ENCODE results near the gene NUTM1.
"Not testable (repeated sequence)": the region's sequence is repeated elsewhere in the genome, so short reads cannot be mapped to it uniquely, and the experiment has no call there.

The NUTM1 gene

DNA sequence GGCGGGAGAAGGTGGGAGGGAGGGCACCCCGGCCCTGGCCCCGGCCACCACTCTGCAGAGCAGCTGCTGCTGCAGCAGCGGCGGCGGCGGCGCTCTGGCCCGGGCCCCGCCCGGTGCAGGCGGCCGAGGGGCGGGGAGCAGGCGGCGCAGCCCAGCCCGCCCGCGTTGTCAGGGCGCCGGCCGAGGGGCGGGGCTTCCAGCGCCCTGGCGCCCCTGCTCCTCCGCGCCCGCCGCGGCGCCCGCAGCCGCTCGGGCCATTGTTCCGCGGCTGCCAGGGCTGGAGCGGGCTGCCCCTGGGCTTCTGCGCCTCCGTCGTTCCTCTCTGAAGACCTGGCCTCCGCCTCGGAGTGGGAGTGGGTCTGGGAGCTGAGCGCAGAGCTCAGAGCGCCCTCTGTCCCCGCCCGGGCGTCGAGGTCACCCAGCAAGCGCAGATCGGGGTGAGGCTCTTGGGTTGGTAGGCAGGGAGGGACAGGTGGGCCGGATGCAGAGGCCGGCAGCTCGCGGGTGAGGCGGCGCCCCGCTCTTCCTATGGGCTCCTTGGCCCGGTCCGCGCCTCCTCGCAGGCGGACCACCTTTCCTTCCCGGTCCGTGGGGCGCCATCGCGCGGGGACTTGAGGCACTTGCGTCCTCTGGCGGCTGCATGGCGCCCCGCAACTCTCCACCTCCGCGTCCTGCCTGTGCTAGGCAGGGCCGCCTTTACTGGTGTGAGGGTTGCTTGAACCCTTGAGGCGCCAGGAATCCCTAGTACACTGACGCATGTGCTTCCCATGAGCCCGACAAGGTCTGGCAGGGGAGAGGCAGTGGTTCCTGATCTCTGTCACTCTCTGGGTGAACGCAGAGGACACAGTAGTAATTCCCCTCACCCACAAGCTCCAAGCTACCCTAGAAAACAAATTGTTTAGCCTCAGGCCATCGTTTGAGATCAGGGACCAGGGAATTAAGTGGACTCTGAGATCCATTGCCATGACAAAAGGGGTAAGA lies 24.3 kb downstream of the NUTM1 start, which contains the start of gene LPCAT4:
Gene LPCAT4 (minus strand): TSS at position 96 of the 981 bp plus-strand sequence. CDS start 96 bp downstream, outside the sequence.
- Histone ChIP-seq H3K4me3 (ENCODE audit: low read length) (peak within 1 kb of the TSS; percentile 63), H3K9ac (ENCODE audit: low read length) (peak within 1 kb of the TSS; percentile 87), H3K27me3 (ENCODE audit: control insufficient read depth, insufficient read depth, low read length) (no peaks in the 10 kb centered on the region), H3K4me1 (ENCODE audit: control insufficient read depth, low read depth, low read length) (peaks cover 7% of the 10 kb centered on the region), H3K27ac (ENCODE audit: low read length) (peak within 1 kb of the TSS; percentile 74), H3K36me3 (ENCODE audit: control insufficient read depth, low read depth, low read length) (peaks cover 10% of the 10 kb centered on the region), H3K9me3 (ENCODE audit: control insufficient read depth, low read depth, low read length) (no peaks in the 10 kb centered on the region)

DNA sequence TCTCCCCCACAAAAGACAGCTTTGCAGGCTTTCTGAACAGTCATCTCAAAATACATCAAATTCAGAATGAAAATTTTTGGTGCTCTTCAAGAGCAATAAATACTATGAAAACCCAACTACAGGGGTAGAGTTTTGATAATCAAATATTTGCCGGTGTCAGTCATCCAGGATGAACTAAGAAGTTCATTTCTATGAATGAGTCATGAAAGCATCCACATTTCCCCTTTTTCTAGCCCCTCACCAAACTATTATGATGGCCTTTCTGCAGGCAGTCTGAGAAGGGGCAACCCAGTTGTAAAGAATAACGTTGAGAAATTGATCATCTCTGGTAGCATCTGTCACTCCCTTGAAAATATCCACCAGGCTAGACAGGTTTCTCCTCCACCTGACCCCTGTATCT lies 27.0 kb downstream of the NUTM1 start:
- H3K9me3 ChIP-seq (ENCODE audit: control insufficient read depth, low read depth, low read length) = no peaks in the 10 kb centered on the region
- no peaks in the 10 kb centered on the region for H3K27me3 ChIP-seq (ENCODE audit: control insufficient read depth, insufficient read depth, low read length)
- no peaks in the 10 kb centered on the region for H3K36me3 ChIP-seq (ENCODE audit: control insufficient read depth, low read depth, low read length)
- no peak overlapping the region for H3K4me3 ChIP-seq (ENCODE audit: low read length)
- no peak overlapping the region for H3K27ac ChIP-seq (ENCODE audit: low read length)
- peaks cover 10% of the 10 kb centered on the region for H3K4me1 ChIP-seq (ENCODE audit: control insufficient read depth, low read depth, low read length)
- H3K9ac ChIP-seq (ENCODE audit: low read length) = no peak overlapping the region

DNA sequence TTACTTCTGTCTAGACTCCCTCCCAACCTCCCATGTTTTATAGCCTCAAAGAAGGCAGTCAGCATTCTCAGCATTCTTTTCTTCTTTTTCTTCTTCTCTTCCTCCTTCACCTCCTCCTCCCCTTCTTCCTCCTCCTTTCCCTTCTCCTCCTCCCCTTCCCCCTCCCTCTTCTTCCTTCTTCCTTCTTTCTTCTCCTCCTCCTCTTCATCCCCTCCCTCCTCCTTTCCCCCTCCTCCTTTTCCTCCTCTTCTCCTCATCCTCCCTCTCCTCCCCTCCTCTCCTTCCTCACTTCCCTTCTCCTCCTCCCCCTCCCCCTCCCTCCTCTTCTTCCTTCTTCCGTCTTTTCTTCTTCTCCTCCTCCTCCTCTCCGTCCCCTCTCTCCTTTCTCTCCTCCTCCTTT lies 27.5 kb downstream of the NUTM1 start:
- Histone ChIP-seq H3K9ac (ENCODE audit: low read length) (no peak overlapping the region), H3K27me3 (ENCODE audit: control insufficient read depth, insufficient read depth, low read length) (no peaks in the 10 kb centered on the region), H3K9me3 (ENCODE audit: control insufficient read depth, low read depth, low read length) (no peaks in the 10 kb centered on the region), H3K27ac (ENCODE audit: low read length) (no peak overlapping the region), H3K36me3 (ENCODE audit: control insufficient read depth, low read depth, low read length) (no peaks in the 10 kb centered on the region), H3K4me1 (ENCODE audit: control insufficient read depth, low read depth, low read length) (peaks cover 8% of the 10 kb centered on the region), H3K4me3 (ENCODE audit: low read length) (no peak overlapping the region)

DNA sequence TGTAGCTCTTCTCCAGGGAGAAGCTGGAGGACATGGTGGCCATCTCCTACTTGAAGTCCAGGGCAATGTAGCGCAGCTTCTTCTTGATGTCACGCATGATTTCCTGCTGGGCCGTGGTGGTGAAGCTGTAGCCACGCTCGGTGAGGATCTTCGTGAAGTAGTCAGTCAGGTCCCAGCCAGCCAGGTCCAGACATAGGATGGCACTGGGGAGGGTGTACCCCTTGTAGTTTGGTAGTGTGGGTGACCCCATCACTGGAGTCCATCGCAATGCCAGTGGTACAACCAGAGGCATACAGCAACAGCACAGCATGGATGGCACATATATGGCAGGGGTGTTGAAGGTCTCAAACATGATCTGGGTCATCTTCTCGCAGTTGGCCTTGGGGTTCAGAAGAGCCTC lies 30.8 kb downstream of the NUTM1 start:
- Histone ChIP-seq H3K4me3 (ENCODE audit: low read length) (no peak overlapping the region), H3K27ac (ENCODE audit: low read length) (no peak overlapping the region), H3K36me3 (ENCODE audit: control insufficient read depth, low read depth, low read length) (no peaks in the 10 kb centered on the region), H3K9me3 (ENCODE audit: control insufficient read depth, low read depth, low read length) (no peaks in the 10 kb centered on the region), H3K4me1 (ENCODE audit: control insufficient read depth, low read depth, low read length) (peaks cover 7% of the 10 kb centered on the region), H3K9ac (ENCODE audit: low read length) (no peak overlapping the region), H3K27me3 (ENCODE audit: control insufficient read depth, insufficient read depth, low read length) (no peaks in the 10 kb centered on the region)

DNA sequence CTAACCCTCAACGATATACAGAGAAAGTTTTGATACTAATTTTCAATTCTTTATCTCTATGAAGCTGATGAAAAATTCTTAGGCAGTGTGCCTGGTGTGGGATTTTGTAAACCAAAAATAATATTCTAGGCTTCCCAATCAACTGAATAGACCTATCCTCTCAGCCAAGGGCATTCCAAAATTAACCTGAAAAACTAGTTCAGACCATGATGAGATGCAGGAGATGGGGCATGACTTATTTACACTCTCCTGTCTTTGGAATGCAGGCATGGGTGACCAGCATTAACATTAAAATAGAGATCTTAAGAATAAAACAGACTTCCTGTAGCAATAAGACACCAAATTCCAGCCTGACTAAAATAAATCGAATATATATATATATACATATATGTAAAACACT lies 31.7 kb downstream of the NUTM1 start:
- Histone ChIP-seq H3K4me3 (ENCODE audit: low read length) (no peak overlapping the region), H3K9ac (ENCODE audit: low read length) (no peak overlapping the region), H3K36me3 (ENCODE audit: control insufficient read depth, low read depth, low read length) (no peaks in the 10 kb centered on the region), H3K9me3 (ENCODE audit: control insufficient read depth, low read depth, low read length) (no peaks in the 10 kb centered on the region), H3K27me3 (ENCODE audit: control insufficient read depth, insufficient read depth, low read length) (no peaks in the 10 kb centered on the region), H3K27ac (ENCODE audit: low read length) (no peak overlapping the region), H3K4me1 (ENCODE audit: control insufficient read depth, low read depth, low read length) (peaks cover 7% of the 10 kb centered on the region)

DNA sequence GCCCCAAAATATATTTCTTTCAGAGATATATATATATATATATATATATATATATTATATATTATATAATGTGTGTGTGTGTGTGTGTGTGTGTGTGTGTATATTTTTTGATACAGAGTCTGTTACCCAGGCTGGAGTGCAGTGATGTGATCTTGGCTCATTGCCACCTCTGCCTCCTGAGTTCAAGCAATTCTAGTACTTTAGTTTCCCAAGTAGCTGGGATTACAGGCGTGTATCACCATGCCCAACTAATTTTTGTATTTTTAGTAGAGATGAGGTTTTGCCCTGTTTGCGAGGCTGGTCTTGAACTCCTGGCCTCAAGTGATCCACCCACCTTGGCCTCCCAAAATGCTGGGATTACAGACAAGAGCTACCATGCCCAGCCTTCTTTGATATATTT lies 32.4 kb downstream of the NUTM1 start:
- not testable (repeated sequence) for H3K9ac ChIP-seq (ENCODE audit: low read length); H3K4me1 ChIP-seq (ENCODE audit: control insufficient read depth, low read depth, low read length); H3K36me3 ChIP-seq (ENCODE audit: control insufficient read depth, low read depth, low read length)

DNA sequence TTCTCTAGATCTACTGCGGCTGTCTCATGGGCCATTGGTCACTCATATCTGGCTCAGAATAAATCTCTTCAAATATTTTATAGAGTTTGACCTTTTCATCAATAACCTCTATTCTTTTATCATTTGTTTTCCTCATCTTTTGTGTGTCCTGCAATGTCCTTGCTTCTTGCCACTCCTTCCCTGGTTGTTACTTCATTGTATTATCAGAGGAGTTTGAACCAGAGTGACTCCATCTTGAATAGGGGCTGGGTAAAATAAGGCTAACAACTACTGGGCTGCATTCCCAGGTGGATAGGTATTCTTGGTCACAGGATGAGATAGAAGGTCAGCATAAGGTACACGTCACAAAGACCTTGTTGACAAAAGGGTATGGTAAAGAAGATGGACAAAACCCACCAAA lies 33.7 kb downstream of the NUTM1 start:
- no peaks in the 10 kb centered on the region for H3K9me3 ChIP-seq (ENCODE audit: control insufficient read depth, low read depth, low read length)

More for the DNA sequence above, 32.4 kb downstream of the NUTM1 start:
- H3K27ac ChIP-seq (ENCODE audit: low read length); H3K27me3 ChIP-seq (ENCODE audit: control insufficient read depth, insufficient read depth, low read length); H3K9me3 ChIP-seq (ENCODE audit: control insufficient read depth, low read depth, low read length); H3K4me3 ChIP-seq (ENCODE audit: low read length): not testable (repeated sequence)

DNA sequence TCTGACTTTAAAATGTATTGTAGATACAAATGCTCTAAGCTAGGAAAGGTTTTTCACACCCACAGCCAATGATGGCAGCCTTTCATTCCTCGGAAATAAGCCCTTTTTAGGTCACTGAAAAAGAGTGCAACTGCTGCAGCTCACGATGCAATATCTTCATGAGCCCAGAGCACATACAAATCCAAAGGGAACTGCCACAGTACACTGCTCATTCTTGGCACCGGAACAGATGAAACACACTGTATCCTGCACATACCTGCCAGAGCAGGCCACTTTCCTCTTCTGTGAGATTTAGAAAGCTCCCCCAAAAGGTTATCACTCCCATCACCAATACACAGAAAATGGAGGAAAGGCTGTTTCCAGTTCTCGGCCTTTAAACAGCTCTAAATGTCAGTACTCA lies 37.4 kb downstream of the NUTM1 start:
- H3K4me1 ChIP-seq (ENCODE audit: control insufficient read depth, low read depth, low read length); H3K27me3 ChIP-seq (ENCODE audit: control insufficient read depth, insufficient read depth, low read length); H3K9me3 ChIP-seq (ENCODE audit: control insufficient read depth, low read depth, low read length); H3K4me3 ChIP-seq (ENCODE audit: low read length); H3K36me3 ChIP-seq (ENCODE audit: control insufficient read depth, low read depth, low read length); H3K27ac ChIP-seq (ENCODE audit: low read length); H3K9ac ChIP-seq (ENCODE audit: low read length): not testable (repeated sequence)

More for the DNA sequence above, 33.7 kb downstream of the NUTM1 start:
- no peaks in the 10 kb centered on the region for H3K27me3 ChIP-seq (ENCODE audit: control insufficient read depth, insufficient read depth, low read length)
- no peak overlapping the region for H3K4me3 ChIP-seq (ENCODE audit: low read length)
- H3K36me3 ChIP-seq (ENCODE audit: control insufficient read depth, low read depth, low read length) = no peaks in the 10 kb centered on the region
- H3K9ac ChIP-seq (ENCODE audit: low read length) = no peak overlapping the region
- H3K27ac ChIP-seq (ENCODE audit: low read length) = no peak overlapping the region
- peaks cover 7% of the 10 kb centered on the region for H3K4me1 ChIP-seq (ENCODE audit: control insufficient read depth, low read depth, low read length)

DNA sequence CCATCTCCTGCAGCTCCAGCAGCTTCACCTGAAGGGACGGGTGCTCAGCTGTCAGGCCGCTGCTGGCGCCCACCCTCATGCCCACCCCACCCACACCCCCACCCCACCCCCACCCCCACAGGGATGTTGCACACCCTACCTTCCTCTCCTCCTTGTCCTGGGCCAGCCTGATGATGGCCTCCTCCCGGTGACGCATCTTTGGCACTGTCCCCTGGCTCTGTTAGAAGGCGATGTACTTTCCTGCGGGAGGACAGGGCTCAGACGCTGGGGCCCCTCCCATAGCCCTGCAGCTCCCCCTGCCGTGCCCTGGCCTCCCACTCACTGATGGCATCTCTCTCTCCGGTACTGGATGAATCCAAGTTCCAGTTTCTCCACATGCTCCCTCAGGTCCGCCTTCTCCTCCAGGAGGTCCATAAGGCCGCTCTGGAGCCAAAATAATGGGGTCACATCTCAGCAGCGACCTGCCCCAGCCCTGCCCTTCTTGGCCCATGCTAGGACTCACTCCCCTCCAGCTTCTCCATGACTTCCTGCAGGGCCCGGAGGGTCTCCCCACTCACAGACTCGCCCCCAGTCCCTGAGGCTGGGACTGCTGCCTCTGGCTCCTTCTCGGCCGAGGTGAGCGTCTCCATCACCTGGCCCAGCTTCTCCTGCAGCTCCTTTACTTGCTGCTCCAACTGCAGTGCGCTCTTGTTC lies 38.9 kb downstream of the NUTM1 start:
- not testable (repeated sequence) for H3K27ac ChIP-seq (ENCODE audit: low read length); H3K36me3 ChIP-seq (ENCODE audit: control insufficient read depth, low read depth, low read length); H3K9me3 ChIP-seq (ENCODE audit: control insufficient read depth, low read depth, low read length); H3K27me3 ChIP-seq (ENCODE audit: control insufficient read depth, insufficient read depth, low read length); H3K4me1 ChIP-seq (ENCODE audit: control insufficient read depth, low read depth, low read length); H3K4me3 ChIP-seq (ENCODE audit: low read length); H3K9ac ChIP-seq (ENCODE audit: low read length)

DNA sequence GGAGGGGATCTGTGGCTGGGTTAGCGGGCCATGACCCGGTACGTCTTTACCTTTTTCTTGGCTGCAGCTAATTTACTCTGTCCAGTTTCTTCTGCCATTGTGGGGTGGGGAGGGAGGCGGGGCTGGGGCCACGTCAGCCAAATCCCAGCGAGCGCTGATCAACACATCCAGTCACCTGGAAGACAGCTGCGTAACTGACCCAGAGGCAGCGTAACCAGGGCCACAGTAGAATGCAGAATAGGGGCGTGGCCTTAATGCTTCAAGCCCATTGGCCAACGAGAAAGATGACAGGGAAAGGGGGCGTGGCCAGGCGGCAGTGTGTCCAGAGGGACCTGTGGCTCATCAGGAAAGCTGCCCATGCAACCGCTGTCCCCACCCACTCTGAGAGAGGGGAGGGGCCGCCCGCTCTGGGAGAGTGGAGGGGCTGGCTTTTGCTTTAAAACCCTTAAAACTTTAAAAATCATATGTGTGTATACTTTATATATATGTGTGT lies 46.5 kb downstream of the NUTM1 start:
- not testable (repeated sequence) for H3K36me3 ChIP-seq (ENCODE audit: control insufficient read depth, low read depth, low read length); H3K27me3 ChIP-seq (ENCODE audit: control insufficient read depth, insufficient read depth, low read length); H3K9ac ChIP-seq (ENCODE audit: low read length); H3K27ac ChIP-seq (ENCODE audit: low read length); H3K4me1 ChIP-seq (ENCODE audit: control insufficient read depth, low read depth, low read length); H3K9me3 ChIP-seq (ENCODE audit: control insufficient read depth, low read depth, low read length); H3K4me3 ChIP-seq (ENCODE audit: low read length)

DNA sequence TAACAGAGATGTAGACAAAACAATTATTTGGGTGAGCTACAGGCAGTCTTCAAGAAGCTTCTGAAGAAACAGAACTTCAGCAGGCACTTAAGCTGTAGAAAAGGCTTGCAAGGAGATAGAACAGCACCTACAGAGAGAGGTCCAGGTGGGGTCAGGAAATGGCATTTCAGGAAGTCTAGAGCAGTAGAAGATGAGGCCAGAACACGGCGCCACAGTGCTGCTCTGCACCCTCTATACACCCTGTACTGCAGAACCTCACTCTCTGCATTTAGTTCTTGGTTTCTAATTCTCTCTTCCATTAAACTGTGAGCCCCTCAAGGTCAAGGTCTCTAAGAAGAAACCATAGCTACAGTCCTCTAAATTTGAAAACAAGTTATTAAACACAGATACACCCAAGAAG lies 49.9 kb downstream of the NUTM1 start:
- not testable (repeated sequence) for H3K27ac ChIP-seq (ENCODE audit: low read length); H3K9ac ChIP-seq (ENCODE audit: low read length); H3K4me1 ChIP-seq (ENCODE audit: control insufficient read depth, low read depth, low read length); H3K4me3 ChIP-seq (ENCODE audit: low read length); H3K9me3 ChIP-seq (ENCODE audit: control insufficient read depth, low read depth, low read length); H3K27me3 ChIP-seq (ENCODE audit: control insufficient read depth, insufficient read depth, low read length); H3K36me3 ChIP-seq (ENCODE audit: control insufficient read depth, low read depth, low read length)
